Esophagus (tissue), 2 donors: Measurements from ENCODE around the gene RAB40C. TPM values are rescaled to one million over a fixed set of nuclear protein-coding genes. Genes with fewer than 3 reads are reported as not detected.

Experiments
- H3K27ac ChIP-seq, 2 donors: one replicate each; pipeline ENCODE4 v1.5.1; 2013; ENCODE audit warnings: low read depth in 2 of 2, mild to moderate bottlenecking in 2 of 2, inconsistent platforms in 1 of 2, low read length in 1 of 2, moderate library complexity in 1 of 2
- H3K27me3 ChIP-seq, 2 donors: one replicate each; pipeline ENCODE4 v1.6.1; 2013; ENCODE audit warnings: low read length in 2 of 2, control low read depth in 1 of 2, mild to moderate bottlenecking in 1 of 2; ENCODE audit not compliant: insufficient read depth in 2 of 2, control insufficient read depth in 1 of 2
- H3K36me3 ChIP-seq, 2 donors: one replicate each; pipeline ENCODE4 v1.6.1; 2013; ENCODE audit warnings: low read length in 1 of 2; ENCODE audit not compliant: control insufficient read depth in 2 of 2, insufficient read depth in 2 of 2
- H3K4me1 ChIP-seq, 2 donors: one replicate each; pipeline ENCODE4 v1.6.1; 2013; ENCODE audit warnings: low read length in 1 of 2; ENCODE audit not compliant: control insufficient read depth in 2 of 2, insufficient read depth in 2 of 2
- H3K4me3 ChIP-seq, 2 donors: one replicate each; pipeline ENCODE4 v1.5.1; 2013; ENCODE audit warnings: low read length in 2 of 2, mild to moderate bottlenecking in 2 of 2, low read depth in 1 of 2, moderate library complexity in 1 of 2
- H3K9me3 ChIP-seq, 2 donors: one replicate each; pipeline ENCODE4 v1.6.1; 2013; ENCODE audit warnings: mild to moderate bottlenecking in 2 of 2, low read depth in 1 of 2, low read length in 1 of 2, moderate library complexity in 1 of 2; ENCODE audit not compliant: control insufficient read depth in 2 of 2, insufficient read depth in 1 of 2
- WGBS, 2 donors: extraction: QIAGEN DNeasy Blood & Tissue Kit; methylation state at CpG; one replicate each; pipeline ENCODE4 v1.1.7; 2013; 5-methylcytosine and 5-hydroxymethylcytosine counted together
- polyA plus RNA-seq, 2 donors: library from polyadenylated mRNA; stranded (reverse); fragments of 200-250 nt; gene quantifications; one replicate each; pipeline ENCODE4 v1.2.3, GENCODE V29; 2013
- donor health status: healthy with polysubstance abuse.
- donor health status: Bipolar disorder and iron deficiency.

Gene RAB40C
- polyA plus RNA-seq, 2 donors, result 18.1 to 42.4 TPM

GRCh38 chr16:565419-566330 lies 24.2 kb upstream of the RAB40C start:
- Histone ChIP-seq H3K27ac (no peak overlapping the region), H3K4me3 (no peak overlapping the region), H3K36me3 (no peaks in the 10 kb centered on the region), H3K4me1 (peaks cover 8 to 31% of the 10 kb centered on the region in 2 donors), H3K27me3 (peaks cover 0 to 6% of the 10 kb centered on the region in 2 donors), H3K9me3 (peaks cover 0 to 2% of the 10 kb centered on the region in 2 donors)
- WGBS, 2 donors, result 48 to 53% methylated on average over 35 of the region's 35 CpGs

DNA sequence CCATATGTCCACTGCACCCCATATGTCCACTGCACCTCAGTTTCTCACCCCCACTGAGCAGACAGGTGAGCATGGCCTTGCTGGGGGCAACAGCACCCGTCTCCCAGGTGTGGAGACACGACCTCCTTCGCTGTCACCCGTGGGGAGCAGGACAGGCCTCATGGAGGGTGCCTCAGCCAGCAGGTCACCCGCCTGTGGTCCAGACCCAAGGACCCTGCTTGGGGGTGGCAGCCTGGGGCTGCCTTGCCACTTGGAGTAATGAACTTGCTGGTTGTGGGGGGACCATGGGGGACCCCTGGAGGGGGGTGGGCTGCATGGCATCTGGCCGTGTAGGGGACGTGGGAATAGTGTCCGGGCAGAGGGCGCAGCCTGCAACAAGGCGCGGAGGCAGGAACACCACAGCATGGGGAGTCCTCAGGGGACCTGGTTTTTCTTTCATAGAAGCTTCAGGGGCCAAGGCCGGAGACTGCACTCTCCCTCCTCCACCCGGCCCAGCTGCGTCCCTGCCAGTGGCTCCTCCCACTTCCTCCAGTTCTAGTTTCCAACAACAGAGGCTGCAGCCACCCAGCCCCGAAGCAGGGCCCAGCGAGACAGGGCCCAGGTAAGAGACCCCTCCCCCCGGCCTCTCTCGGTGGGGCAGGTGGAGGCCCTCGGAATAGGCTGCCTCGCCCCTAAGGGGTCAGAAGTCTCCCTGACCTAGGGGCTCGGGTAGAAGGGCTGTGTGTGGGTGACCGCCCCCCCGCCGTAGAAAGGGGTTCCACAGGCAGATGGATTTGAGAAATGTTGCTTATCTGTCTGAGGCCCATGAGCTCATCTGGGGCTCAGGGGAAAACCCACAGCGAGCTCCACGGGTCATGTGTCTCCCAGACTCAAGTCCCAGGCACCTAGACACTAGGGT lies 23.1 kb upstream of the RAB40C start, which contains the start of gene NHLRC4:
Gene NHLRC4 (plus strand): TSS at position 531 of the 898 bp plus-strand sequence. CDS start 1,043 bp downstream, outside the sequence.
- H3K4me3 ChIP-seq, result peak within 1 kb of the TSS in 1 of 2 donors; percentile 18
- WGBS, 2 donors, result 34 to 35% methylated on average over 26 of the region's 26 CpGs
- H3K27ac ChIP-seq, result peak within 1 kb of the TSS in 1 of 2 donors; percentile 3
- H3K4me1 ChIP-seq, result peaks cover 8 to 35% of the 10 kb centered on the region in 2 donors
- H3K9me3 ChIP-seq, result peaks cover 0 to 2% of the 10 kb centered on the region in 2 donors
- no peaks in the 10 kb centered on the region for H3K36me3 ChIP-seq
- no peaks in the 10 kb centered on the region for H3K27me3 ChIP-seq

GRCh38 chr16:567373-568256 lies 22.3 kb upstream of the RAB40C start:
- WGBS, 2 donors, result 88 to 91% methylated on average over 35 of the region's 35 CpGs
- peaks cover 8 to 35% of the 10 kb centered on the region in 2 donors for H3K4me1 ChIP-seq
- peaks cover 0 to 2% of the 10 kb centered on the region in 2 donors for H3K9me3 ChIP-seq
- peak overlapping the region in 1 of 2 donors; percentile 3 for H3K27ac ChIP-seq
- no peak overlapping the region for H3K4me3 ChIP-seq
- peaks cover 0 to 2% of the 10 kb centered on the region in 2 donors for H3K36me3 ChIP-seq
- H3K27me3 ChIP-seq, result no peaks in the 10 kb centered on the region

DNA sequence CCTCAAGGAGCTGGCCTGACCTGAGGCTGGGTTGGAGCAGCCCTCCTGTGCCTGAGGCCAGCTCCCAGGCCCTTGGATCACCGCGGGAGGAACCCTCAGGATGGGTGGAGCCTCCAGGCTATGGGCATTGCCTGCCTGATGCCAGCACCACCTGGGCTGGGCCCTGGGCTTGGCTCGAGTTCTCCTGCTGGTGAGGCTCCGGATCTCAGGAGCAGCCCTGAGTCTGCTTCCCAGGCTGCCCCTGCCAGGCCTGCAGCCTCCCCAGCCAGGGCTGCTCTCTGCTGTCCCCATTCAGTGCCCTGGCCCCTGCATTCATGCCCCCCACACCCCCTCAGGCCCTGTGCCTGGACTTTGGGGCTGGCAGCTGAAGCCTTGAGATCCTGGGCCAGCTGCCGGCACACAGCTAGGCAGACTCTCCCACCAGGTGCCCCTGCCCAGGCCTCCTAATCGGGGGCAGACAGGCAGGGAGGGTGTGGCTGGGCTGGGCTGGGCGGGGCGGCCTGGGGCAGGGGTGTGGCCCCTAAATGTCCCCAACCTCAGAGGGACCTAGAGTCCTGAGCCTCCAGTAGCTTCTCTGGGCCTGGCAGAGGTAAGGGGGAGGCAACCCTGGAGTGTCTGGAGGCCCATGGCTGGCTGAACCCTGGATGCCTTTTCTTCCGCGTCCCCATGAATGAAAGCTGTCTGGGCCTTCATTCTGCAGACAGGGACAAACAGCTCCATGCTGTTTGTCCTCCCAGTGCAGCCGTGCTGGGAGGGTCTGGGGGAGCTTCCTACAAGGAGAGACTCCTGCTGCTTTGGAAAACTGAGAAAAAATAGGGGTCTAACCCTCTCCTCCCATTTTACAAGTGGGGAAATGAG lies 21.2 kb upstream of the RAB40C start:
- Histone ChIP-seq H3K36me3 (peaks cover 0 to 3% of the 10 kb centered on the region in 2 donors), H3K4me1 (peaks cover 8 to 35% of the 10 kb centered on the region in 2 donors), H3K27ac (peak overlapping the region in 1 of 2 donors; percentile 8), H3K9me3 (peaks cover 0 to 2% of the 10 kb centered on the region in 2 donors), H3K27me3 (no peaks in the 10 kb centered on the region), H3K4me3 (no peak overlapping the region)
- 54 to 57% methylated on average over 11 of the region's 11 CpGs for WGBS, 2 donors

DNA sequence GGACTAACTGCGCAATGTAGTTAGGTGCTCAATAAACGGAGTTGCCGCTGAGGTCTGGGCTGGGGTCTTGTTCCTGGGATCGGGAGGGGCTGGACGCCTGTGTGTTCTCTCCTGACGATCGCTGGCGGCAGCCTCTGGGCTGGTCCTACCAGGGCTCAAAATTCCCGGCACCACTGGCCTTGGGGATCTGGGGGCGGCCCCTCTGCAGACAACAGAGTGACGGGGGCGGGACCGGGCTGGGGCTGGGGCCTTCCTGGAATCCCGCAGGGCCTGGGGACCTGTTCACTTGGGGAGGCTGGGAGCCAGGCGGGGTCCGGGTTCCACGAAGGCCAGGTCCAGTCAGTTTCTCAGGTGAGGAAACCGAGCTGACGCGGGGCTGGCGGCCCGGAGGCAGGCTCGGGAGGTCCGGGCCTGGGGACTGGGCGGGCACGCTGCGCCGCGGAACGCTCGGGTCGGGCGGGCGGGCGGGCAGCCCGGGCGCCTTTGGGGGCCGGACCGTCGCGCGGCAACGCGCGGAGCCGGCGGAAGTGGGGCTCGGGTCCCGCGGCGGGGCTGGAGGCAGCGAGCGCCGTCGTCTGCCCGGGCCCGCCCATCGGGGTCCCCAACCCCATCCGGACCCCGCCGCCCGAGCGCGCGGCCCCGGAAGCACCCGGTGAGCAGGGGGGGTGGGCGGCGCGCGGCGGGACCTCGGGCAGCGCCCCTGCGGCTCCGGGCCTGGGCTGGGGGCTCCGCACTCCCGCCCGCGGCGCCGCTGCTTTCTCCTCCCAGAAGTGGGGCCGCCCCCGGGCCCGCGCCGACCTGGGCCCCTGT lies 20.2 kb upstream of the RAB40C start, which contains the start of gene PIGQ:
Gene PIGQ (plus strand): TSS at position 524 of the 810 bp plus-strand sequence. CDS start 4,107 bp downstream, outside the sequence.
- H3K4me3 ChIP-seq, result peak within 1 kb of the TSS; percentile 81 to 84
- H3K27ac ChIP-seq, result peak within 1 kb of the TSS; percentile 34 to 36
- H3K27me3 ChIP-seq, result no peaks in the 10 kb centered on the region
- 2% methylated on average over 39 to 87 of the region's 87 CpGs for WGBS, 2 donors
- peaks cover 0 to 2% of the 10 kb centered on the region in 2 donors for H3K9me3 ChIP-seq
- H3K4me1 ChIP-seq, result peaks cover 8 to 35% of the 10 kb centered on the region in 2 donors
- H3K36me3 ChIP-seq, result peaks cover 0 to 11% of the 10 kb centered on the region in 2 donors

- WGBS, 2 donors, result 82 to 88% methylated on average over 25 to 27 of the region's 27 CpGs
- no peak overlapping the region for H3K27ac ChIP-seq
- H3K9me3 ChIP-seq, result no peaks in the 10 kb centered on the region
- peaks cover 0 to 25% of the 10 kb centered on the region in 2 donors for H3K36me3 ChIP-seq
- no peaks in the 10 kb centered on the region for H3K27me3 ChIP-seq
- H3K4me1 ChIP-seq, result peaks cover 5 to 16% of the 10 kb centered on the region in 2 donors
- no peak overlapping the region for H3K4me3 ChIP-seq
Measured at GRCh38 chr16:572865-573650, 16.8 kb upstream of the RAB40C start.

GRCh38 chr16:574021-574760 lies 15.7 kb upstream of the RAB40C start:
- Histone ChIP-seq H3K9me3 (no peaks in the 10 kb centered on the region), H3K27me3 (no peaks in the 10 kb centered on the region), H3K36me3 (peaks cover 0 to 25% of the 10 kb centered on the region in 2 donors), H3K27ac (no peak overlapping the region), H3K4me3 (no peak overlapping the region), H3K4me1 (peaks cover 0 to 10% of the 10 kb centered on the region in 2 donors)
- 94 to 95% methylated on average over 42 to 46 of the region's 46 CpGs for WGBS, 2 donors
